ENCODE data around the gene SLCO3A1.

SLCO3A1 gene

GRCh38 chr15:92167451-92167850, 313.9 kb downstream of the SLCO3A1 start:
- Histone ChIP-seq H3K36me3 (ENCODE audit: insufficient read depth, low read length) (no peaks in the 10 kb centered on the region), H3K4me2 (ENCODE audit: low read length) (no peak overlapping the region), H3K4me1 (ENCODE audit: control insufficient read depth, insufficient read depth, low read length) (no peaks in the 10 kb centered on the region), H3K4me3 (ENCODE audit: low read length) (no peak overlapping the region), H3K9me3 (replicated peaks; ENCODE audit: low read length) (no peaks in the 10 kb centered on the region), H3K27me3 (ENCODE audit: control insufficient read depth, insufficient read depth, low read length) (no peaks in the 10 kb centered on the region), H3K9ac (ENCODE audit: low read depth, low read length) (no peak overlapping the region)

GRCh38 chr15:92168066-92168683, 314.7 kb downstream of the SLCO3A1 start:
- H3K9ac ChIP-seq (ENCODE audit: low read depth, low read length): no peak overlapping the region
- no peaks in the 10 kb centered on the region for H3K4me1 ChIP-seq (ENCODE audit: control insufficient read depth, insufficient read depth, low read length)
- H3K4me2 ChIP-seq (ENCODE audit: low read length): no peak overlapping the region
- H3K36me3 ChIP-seq (ENCODE audit: insufficient read depth, low read length): no peaks in the 10 kb centered on the region
- peaks cover 4% of the 10 kb centered on the region for H3K27me3 ChIP-seq (ENCODE audit: control insufficient read depth, insufficient read depth, low read length)
- no peaks in the 10 kb centered on the region for H3K9me3 ChIP-seq (replicated peaks; ENCODE audit: low read length)
- no peak overlapping the region for H3K4me3 ChIP-seq (ENCODE audit: low read length)

- Histone ChIP-seq H3K9ac (ENCODE audit: low read depth, low read length) (no peak overlapping the region), H3K4me2 (ENCODE audit: low read length) (no peak overlapping the region), H3K27me3 (ENCODE audit: control insufficient read depth, insufficient read depth, low read length) (peaks cover 4% of the 10 kb centered on the region), H3K36me3 (ENCODE audit: insufficient read depth, low read length) (no peaks in the 10 kb centered on the region), H3K4me1 (ENCODE audit: control insufficient read depth, insufficient read depth, low read length) (no peaks in the 10 kb centered on the region), H3K4me3 (ENCODE audit: low read length) (no peak overlapping the region), H3K9me3 (replicated peaks; ENCODE audit: low read length) (no peaks in the 10 kb centered on the region)
Measured at GRCh38 chr15:92170897-92171296, 317.4 kb downstream of the SLCO3A1 start.

- Histone ChIP-seq H3K27me3 (ENCODE audit: control insufficient read depth, insufficient read depth, low read length) (no peaks in the 10 kb centered on the region), H3K4me2 (ENCODE audit: low read length) (no peak overlapping the region)
Measured at GRCh38 chr15:92178911-92179310, 325.4 kb downstream of the SLCO3A1 start.

GRCh38 chr15:92184142-92184541, 330.6 kb downstream of the SLCO3A1 start:
- Histone ChIP-seq H3K4me3 (ENCODE audit: low read length) (no peak overlapping the region), H3K27me3 (ENCODE audit: control insufficient read depth, insufficient read depth, low read length) (no peaks in the 10 kb centered on the region), H3K9ac (ENCODE audit: low read depth, low read length) (no peak overlapping the region), H3K36me3 (ENCODE audit: insufficient read depth, low read length) (no peaks in the 10 kb centered on the region), H3K4me1 (ENCODE audit: control insufficient read depth, insufficient read depth, low read length) (no peaks in the 10 kb centered on the region), H3K9me3 (replicated peaks; ENCODE audit: low read length) (no peaks in the 10 kb centered on the region), H3K4me2 (ENCODE audit: low read length) (no peak overlapping the region)

More at GRCh38 chr15:92178911-92179310, 325.4 kb downstream of the SLCO3A1 start:
- Histone ChIP-seq H3K9me3 (replicated peaks; ENCODE audit: low read length) (no peaks in the 10 kb centered on the region), H3K4me3 (ENCODE audit: low read length) (no peak overlapping the region), H3K36me3 (ENCODE audit: insufficient read depth, low read length) (no peaks in the 10 kb centered on the region), H3K9ac (ENCODE audit: low read depth, low read length) (no peak overlapping the region), H3K4me1 (ENCODE audit: control insufficient read depth, insufficient read depth, low read length) (no peaks in the 10 kb centered on the region)

GRCh38 chr15:92184679-92185230, 331.2 kb downstream of the SLCO3A1 start:
- no peak overlapping the region for H3K4me2 ChIP-seq (ENCODE audit: low read length)
- no peak overlapping the region for H3K9ac ChIP-seq (ENCODE audit: low read depth, low read length)

GRCh38 chr15:92187975-92188374, 334.5 kb downstream of the SLCO3A1 start:
- no peaks in the 10 kb centered on the region for H3K27me3 ChIP-seq (ENCODE audit: control insufficient read depth, insufficient read depth, low read length)
- H3K9me3 ChIP-seq (replicated peaks; ENCODE audit: low read length): no peaks in the 10 kb centered on the region
- H3K9ac ChIP-seq (ENCODE audit: low read depth, low read length): no peak overlapping the region
- no peak overlapping the region for H3K4me3 ChIP-seq (ENCODE audit: low read length)
- no peaks in the 10 kb centered on the region for H3K4me1 ChIP-seq (ENCODE audit: control insufficient read depth, insufficient read depth, low read length)
- no peaks in the 10 kb centered on the region for H3K36me3 ChIP-seq (ENCODE audit: insufficient read depth, low read length)
- H3K4me2 ChIP-seq (ENCODE audit: low read length): no peak overlapping the region

More at GRCh38 chr15:92184679-92185230, 331.2 kb downstream of the SLCO3A1 start:
- H3K9me3 ChIP-seq (replicated peaks; ENCODE audit: low read length): no peaks in the 10 kb centered on the region
- H3K4me3 ChIP-seq (ENCODE audit: low read length): no peak overlapping the region
- no peaks in the 10 kb centered on the region for H3K27me3 ChIP-seq (ENCODE audit: control insufficient read depth, insufficient read depth, low read length)
- no peaks in the 10 kb centered on the region for H3K36me3 ChIP-seq (ENCODE audit: insufficient read depth, low read length)
- H3K4me1 ChIP-seq (ENCODE audit: control insufficient read depth, insufficient read depth, low read length): no peaks in the 10 kb centered on the region

- Histone ChIP-seq H3K4me3 (ENCODE audit: low read length) (no peak overlapping the region), H3K36me3 (ENCODE audit: insufficient read depth, low read length) (no peaks in the 10 kb centered on the region), H3K4me2 (ENCODE audit: low read length) (no peak overlapping the region), H3K27me3 (ENCODE audit: control insufficient read depth, insufficient read depth, low read length) (no peaks in the 10 kb centered on the region), H3K9me3 (replicated peaks; ENCODE audit: low read length) (no peaks in the 10 kb centered on the region), H3K9ac (ENCODE audit: low read depth, low read length) (no peak overlapping the region), H3K4me1 (ENCODE audit: control insufficient read depth, insufficient read depth, low read length) (no peaks in the 10 kb centered on the region)
Measured at GRCh38 chr15:92189166-92189565, 335.7 kb downstream of the SLCO3A1 start.

GRCh38 chr15:92195241-92195640, 341.7 kb downstream of the SLCO3A1 start:
- no peaks in the 10 kb centered on the region for H3K9me3 ChIP-seq (replicated peaks; ENCODE audit: low read length)
- H3K27me3 ChIP-seq (ENCODE audit: control insufficient read depth, insufficient read depth, low read length): no peaks in the 10 kb centered on the region
- H3K4me3 ChIP-seq (ENCODE audit: low read length): no peak overlapping the region

GRCh38 chr15:92196342-92196741, 342.8 kb downstream of the SLCO3A1 start:
- H3K4me3 ChIP-seq (ENCODE audit: low read length): no peak overlapping the region
- no peaks in the 10 kb centered on the region for H3K27me3 ChIP-seq (ENCODE audit: control insufficient read depth, insufficient read depth, low read length)
- H3K36me3 ChIP-seq (ENCODE audit: insufficient read depth, low read length): no peaks in the 10 kb centered on the region
- H3K9me3 ChIP-seq (replicated peaks; ENCODE audit: low read length): no peaks in the 10 kb centered on the region
- no peak overlapping the region for H3K9ac ChIP-seq (ENCODE audit: low read depth, low read length)
- H3K4me1 ChIP-seq (ENCODE audit: control insufficient read depth, insufficient read depth, low read length): no peaks in the 10 kb centered on the region
- no peak overlapping the region for H3K4me2 ChIP-seq (ENCODE audit: low read length)

More at GRCh38 chr15:92195241-92195640, 341.7 kb downstream of the SLCO3A1 start:
- H3K36me3 ChIP-seq (ENCODE audit: insufficient read depth, low read length): no peaks in the 10 kb centered on the region
- H3K4me2 ChIP-seq (ENCODE audit: low read length): no peak overlapping the region
- no peaks in the 10 kb centered on the region for H3K4me1 ChIP-seq (ENCODE audit: control insufficient read depth, insufficient read depth, low read length)
- no peak overlapping the region for H3K9ac ChIP-seq (ENCODE audit: low read depth, low read length)

GRCh38 chr15:92197746-92198145, 344.2 kb downstream of the SLCO3A1 start:
- Histone ChIP-seq H3K4me2 (ENCODE audit: low read length) (no peak overlapping the region), H3K27me3 (ENCODE audit: control insufficient read depth, insufficient read depth, low read length) (no peaks in the 10 kb centered on the region), H3K9ac (ENCODE audit: low read depth, low read length) (no peak overlapping the region), H3K36me3 (ENCODE audit: insufficient read depth, low read length) (no peaks in the 10 kb centered on the region), H3K4me1 (ENCODE audit: control insufficient read depth, insufficient read depth, low read length) (no peaks in the 10 kb centered on the region), H3K9me3 (replicated peaks; ENCODE audit: low read length) (no peaks in the 10 kb centered on the region), H3K4me3 (ENCODE audit: low read length) (no peak overlapping the region)

- no peak overlapping the region for H3K4me3 ChIP-seq (ENCODE audit: low read length)
- H3K9me3 ChIP-seq (replicated peaks; ENCODE audit: low read length): no peaks in the 10 kb centered on the region
- no peaks in the 10 kb centered on the region for H3K4me1 ChIP-seq (ENCODE audit: control insufficient read depth, insufficient read depth, low read length)
- H3K4me2 ChIP-seq (ENCODE audit: low read length): no peak overlapping the region
- no peaks in the 10 kb centered on the region for H3K36me3 ChIP-seq (ENCODE audit: insufficient read depth, low read length)
- no peaks in the 10 kb centered on the region for H3K27me3 ChIP-seq (ENCODE audit: control insufficient read depth, insufficient read depth, low read length)
- no peak overlapping the region for H3K9ac ChIP-seq (ENCODE audit: low read depth, low read length)
Measured at GRCh38 chr15:92200891-92201290, 347.4 kb downstream of the SLCO3A1 start.
